H9 (cell line): Measurements from ENCODE around the gene CNBP. TPM values are rescaled to one million over a fixed set of nuclear protein-coding genes. Genes with fewer than 3 reads are reported as not detected.

Experiments
- DNase-seq: peaks from one replicate; pipeline ENCODE4 v3.0.0-alpha.2; 2017
- H2AFZ ChIP-seq: one replicate; pipeline ENCODE4 v1.6.1; 2013; ENCODE audit warnings: mild to moderate bottlenecking, low read length, control low read depth, moderate library complexity
- H2AK5ac ChIP-seq: 2 replicates; pipeline ENCODE4 v1.6.1; 2013; ENCODE audit warnings: low read length, control low read depth, mixed read lengths; ENCODE audit not compliant: insufficient read length
- H2BK120ac ChIP-seq: one replicate; pipeline ENCODE4 v1.6.1; 2013; ENCODE audit warnings: low read depth, mild to moderate bottlenecking, low read length, control low read depth, inconsistent platforms; ENCODE audit not compliant: poor library complexity, severe bottlenecking
- H2BK12ac ChIP-seq: 2 replicates; pipeline ENCODE4 v1.6.1; 2013; ENCODE audit warnings: low read length, control low read depth, mixed read lengths, low read depth; ENCODE audit not compliant: insufficient read length
- H2BK15ac ChIP-seq: 2 replicates; pipeline ENCODE4 v1.6.1; 2013; ENCODE audit warnings: low read depth, low read length, control low read depth
- H2BK20ac ChIP-seq: one replicate; pipeline ENCODE4 v1.6.1; 2013; ENCODE audit warnings: low read depth, mild to moderate bottlenecking, low read length, control low read depth, inconsistent platforms; ENCODE audit not compliant: poor library complexity, severe bottlenecking
- H2BK5ac ChIP-seq: 2 replicates; pipeline ENCODE4 v1.6.1; 2013; ENCODE audit warnings: low read length, control low read depth, mixed read lengths; ENCODE audit not compliant: insufficient read length
- H3K14ac ChIP-seq: 2 replicates; pipeline ENCODE4 v1.6.1; 2013; ENCODE audit warnings: low read length, control low read depth; ENCODE audit not compliant: insufficient read depth
- H3K18ac ChIP-seq: 2 replicates; pipeline ENCODE4 v1.6.1; 2013; ENCODE audit warnings: low read depth, mild to moderate bottlenecking, mixed read lengths, low read length, control low read depth; ENCODE audit not compliant: insufficient read length
- H3K23ac ChIP-seq: 2 replicates; pipeline ENCODE4 v1.6.1; 2013; ENCODE audit warnings: low read length, control low read depth, mixed read lengths, low read depth; ENCODE audit not compliant: insufficient read length
- H3K23me2 ChIP-seq: 2 replicates; pipeline ENCODE4 v1.6.1; 2013; ENCODE audit warnings: low read depth, mild to moderate bottlenecking, mixed read lengths, low read length, control low read depth; ENCODE audit not compliant: insufficient read length, poor library complexity, severe bottlenecking
- H3K27ac ChIP-seq: 2 replicates; pipeline ENCODE4 v1.5.1; 2013; ENCODE audit warnings: low read length, control low read depth, mixed read lengths, low read depth; ENCODE audit not compliant: insufficient read length
- H3K27me3 ChIP-seq: 2 replicates; pipeline ENCODE4 v1.6.1; 2013; ENCODE audit warnings: low read length, control low read depth, inconsistent platforms; ENCODE audit not compliant: insufficient read depth
- H3K4ac ChIP-seq: 2 replicates; pipeline ENCODE4 v1.6.1; 2013; ENCODE audit warnings: low read depth, mild to moderate bottlenecking, control low read depth, inconsistent platforms, low read length, moderate library complexity
- H3K4me1 ChIP-seq: 2 replicates; pipeline ENCODE4 v1.6.1; 2013; ENCODE audit warnings: low read length, control low read depth, inconsistent platforms; ENCODE audit not compliant: insufficient read depth
- H3K4me2 ChIP-seq: 2 replicates; pipeline ENCODE4 v1.6.1; 2013; ENCODE audit warnings: low read length, control low read depth, mixed read lengths; ENCODE audit not compliant: insufficient read length, insufficient read depth
- H3K56ac ChIP-seq: 2 replicates; pipeline ENCODE4 v1.6.1; 2013; ENCODE audit warnings: low read depth, mild to moderate bottlenecking, mixed read lengths, low read length, control low read depth; ENCODE audit not compliant: insufficient read length
- H3K79me1 ChIP-seq: 2 replicates; pipeline ENCODE4 v1.6.1; 2013; ENCODE audit warnings: low read depth, mild to moderate bottlenecking, moderate library complexity, low read length, control low read depth, inconsistent platforms; ENCODE audit not compliant: insufficient read depth, poor library complexity, severe bottlenecking
- H3K79me2 ChIP-seq: 2 replicates; pipeline ENCODE4 v1.6.1; 2013; ENCODE audit warnings: low read length, control low read depth, inconsistent platforms; ENCODE audit not compliant: insufficient read depth
- H3K9ac ChIP-seq: 2 replicates; pipeline ENCODE4 v1.6.1; 2013; ENCODE audit warnings: low read length, control low read depth, mixed read lengths; ENCODE audit not compliant: insufficient read length; ENCODE audit errors: extremely low read depth
- H3K9me3 ChIP-seq: one replicate; pipeline ENCODE4 v1.6.1; 2013; ENCODE audit warnings: low read depth, low read length, inconsistent platforms; ENCODE audit not compliant: control insufficient read depth
- H3T11ph ChIP-seq: one replicate; pipeline ENCODE4 v1.6.1; 2013; ENCODE audit warnings: mild to moderate bottlenecking, low read length, control low read depth, inconsistent platforms
- H4K20me1 ChIP-seq: one replicate; pipeline ENCODE4 v1.6.1; 2013; ENCODE audit not compliant: control insufficient read depth, insufficient read length, insufficient read depth
- H4K5ac ChIP-seq: 2 replicates; pipeline ENCODE4 v1.6.1; 2013; ENCODE audit warnings: low read depth, mild to moderate bottlenecking, mixed read lengths, low read length, control low read depth; ENCODE audit not compliant: insufficient read length
- H4K8ac ChIP-seq: replicated peaks from 2 replicates; pipeline ENCODE4 v1.6.1; 2013; ENCODE audit warnings: low read length, control low read depth, mixed read lengths, low read depth; ENCODE audit not compliant: insufficient read length
- H4K91ac ChIP-seq: 2 replicates; pipeline ENCODE4 v1.6.1; 2013; ENCODE audit warnings: low read depth, mild to moderate bottlenecking, moderate library complexity, mixed read lengths, low read length, control low read depth; ENCODE audit not compliant: insufficient read length
- H3K27ac Mint-ChIP-seq, 3 experiments: 2 replicates in 2 of 3; 3 replicates in 1 of 3; pipeline ENCODE4 v1.8.0; 2020 to 2021; ENCODE audit warnings: mixed read lengths in 3 of 3, mild to moderate bottlenecking in 1 of 3, moderate library complexity in 1 of 3
- H3K27me3 Mint-ChIP-seq: 2 replicates; pipeline ENCODE4 v1.8.0; 2021; ENCODE audit warnings: low read depth, mild to moderate bottlenecking, moderate library complexity, mixed read lengths
- H3K36me3 Mint-ChIP-seq, 3 experiments: 2 replicates in 2 of 3; 3 replicates in 1 of 3; pipeline ENCODE4 v1.8.0; 2020 to 2021; ENCODE audit warnings: low read depth in 3 of 3, mixed read lengths in 3 of 3; ENCODE audit not compliant: insufficient read depth in 1 of 3
- H3K4me1 Mint-ChIP-seq, 2 experiments: 2 replicates each; pipeline ENCODE4 v1.8.0; 2020; ENCODE audit warnings: mixed read lengths in 2 of 2
- H3K4me3 Mint-ChIP-seq, 2 experiments: 2 replicates in 1 of 2; 3 replicates in 1 of 2; pipeline ENCODE4 v1.8.0; 2020 to 2021; ENCODE audit warnings: mild to moderate bottlenecking in 2 of 2, mixed read lengths in 2 of 2, moderate library complexity in 1 of 2
- H3K9me3 Mint-ChIP-seq, 2 experiments: 2 replicates in 1 of 2; 3 replicates in 1 of 2; pipeline ENCODE4 v1.8.0; 2020; ENCODE audit warnings: mild to moderate bottlenecking in 2 of 2, mixed read lengths in 2 of 2, moderate library complexity in 1 of 2
- CTCF ChIP-seq: fragments of 200-600 bp; sonication (generic); conservative IDR thresholded peaks from 3 replicates; pipeline ENCODE4 v1.8.0; 2021; ENCODE audit warnings: antibody characterized with exemption, mild to moderate bottlenecking
- WGBS: extraction: QIAGEN DNeasy Blood & Tissue Kit; methylation state at CpG from one replicate; pipeline ENCODE4 v1.1.7; 2013; ENCODE audit warnings: missing lambda C conversion rate, low lambda C conversion rate, mixed read lengths; ENCODE audit not compliant: insufficient read length; ENCODE audit errors: extremely low coverage; 5-methylcytosine and 5-hydroxymethylcytosine counted together
- total RNA-seq: library from RNA; stranded (reverse); gene quantifications from 2 replicates; pipeline ENCODE4 v1.2.1, GENCODE V29; 2021

CNBP gene
- total RNA-seq, 1 experiment from 2014 or later = 433 TPM

GRCh38 chr3:129231331-129232119, 47.8 kb upstream of the CNBP start:
- Histone ChIP-seq H3K56ac (no peak overlapping the region), H3K27ac (no peak overlapping the region), H4K8ac (no peak overlapping the region), H3K23me2 (no peaks in the 10 kb centered on the region), H2BK20ac (no peak overlapping the region), H3K9me3 (no peaks in the 10 kb centered on the region), H4K91ac (no peak overlapping the region), H3K79me2 (no peaks in the 10 kb centered on the region), H3K4me1 (peaks cover 4% of the 10 kb centered on the region; the same call in 1 of the 2 replicates), H3K9ac (no peak overlapping the region), H2BK12ac (no peak overlapping the region), H2AFZ (no peak overlapping the region), H2BK120ac (no peak overlapping the region), H3K27me3 (no peaks in the 10 kb centered on the region), H3K18ac (no peak overlapping the region), H3T11ph (no peak overlapping the region), H3K14ac (no peak overlapping the region), H3K79me1 (no peaks in the 10 kb centered on the region), H4K20me1 (no peaks in the 10 kb centered on the region), H3K4me2 (no peak overlapping the region), H2BK5ac (no peak overlapping the region), H3K23ac (no peak overlapping the region), H3K4ac (no peak overlapping the region), H4K5ac (no peak overlapping the region), H2BK15ac (no peak overlapping the region), H2AK5ac (no peak overlapping the region)
- no peaks in the 10 kb centered on the region for H3K9me3 Mint-ChIP-seq
- no peak for DNase-seq
- no CpG with 5 or more reads among the region's 10 CpGs for WGBS
- no peak for TF ChIP-seq CTCF
- H3K36me3 Mint-ChIP-seq = no peaks in the 10 kb centered on the region
- no peak overlapping the region for H3K4me3 Mint-ChIP-seq
- H3K4me1 Mint-ChIP-seq = peaks cover 20% of the 10 kb centered on the region in 2 experiments
- H3K27me3 Mint-ChIP-seq = no peaks in the 10 kb centered on the region
- H3K27ac Mint-ChIP-seq = peak overlapping the region in 1 of 3 experiments; percentile 42; a peak in 2 of 7 replicates
